Keratinocyte (primary cell): ENCODE data around the gene SIGLEC1. TPM values are rescaled to one million over a fixed set of nuclear protein-coding genes. Genes with fewer than 3 reads are reported as not detected.
A peak's percentile ranks its signal among the peaks of the same experiment; 100 is the strongest.

ENCODE experiments used
- DNase-seq: peaks from one replicate; pipeline ENCODE4 v3.0.0-alpha.2; 2011; ENCODE audit warnings: low read depth, missing footprints, low spot score
- FAIRE-seq: peaks from 2 replicates; lab custom pipeline; 2011; peaks lifted over from hg19 to GRCh38; lab: Jason Lieb, UNC
- H2AFZ ChIP-seq: 2 replicates; pipeline ENCODE4 v1.6.0; 2012; ENCODE audit warnings: low read length, control low read depth, inconsistent platforms; ENCODE audit not compliant: control insufficient read depth
- H3K27ac ChIP-seq: 2 replicates; pipeline ENCODE4 v1.5.1; 2011; ENCODE audit warnings: low read length; ENCODE audit not compliant: control insufficient read depth, insufficient read depth
- H3K27me3 ChIP-seq: 3 replicates; pipeline ENCODE4 v1.6.0; 2011; ENCODE audit warnings: low read length; ENCODE audit not compliant: control insufficient read depth, insufficient read depth; ENCODE audit errors: extremely low read depth
- H3K36me3 ChIP-seq, 2 experiments: 2 replicates in 1 of 2; 3 replicates in 1 of 2; pipeline ENCODE4 v1.5.1; 2011; ENCODE audit warnings: low read length in 2 of 2, mild to moderate bottlenecking in 1 of 2; ENCODE audit not compliant: control insufficient read depth in 2 of 2, insufficient read depth in 2 of 2; ENCODE audit errors: extremely low read depth in 1 of 2
- H3K4me1 ChIP-seq: 3 replicates; pipeline ENCODE4 v1.5.1; 2011; ENCODE audit warnings: low read length; ENCODE audit not compliant: control insufficient read depth, insufficient read depth; ENCODE audit errors: extremely low read depth
- H3K4me2 ChIP-seq: 3 replicates; pipeline ENCODE4 v1.6.0; 2011; ENCODE audit warnings: low read depth, low read length; ENCODE audit not compliant: control insufficient read depth, insufficient read depth; ENCODE audit errors: extremely low read depth
- H3K4me3 ChIP-seq, 3 experiments: fragments of 200-600 bp in 1 of 3; sonication (generic) in 1 of 3; 2 replicates in 2 of 3; 3 replicates in 1 of 3; pipeline ENCODE4 v1.5.1; 2011 to 2016; ENCODE audit warnings: low read length in 3 of 3, mild to moderate bottlenecking in 3 of 3, control low read depth in 2 of 3, inconsistent platforms in 1 of 3, low read depth in 1 of 3, mixed read lengths in 1 of 3, mixed run types in 1 of 3, moderate library complexity in 1 of 3; ENCODE audit not compliant: control insufficient read depth in 2 of 3, insufficient read depth in 2 of 3; ENCODE audit errors: extremely low read depth in 1 of 3
- H3K79me2 ChIP-seq: 2 replicates; pipeline ENCODE4 v1.6.0; 2012; ENCODE audit warnings: low read length; ENCODE audit not compliant: control insufficient read depth, insufficient read depth
- H3K9ac ChIP-seq: 3 replicates; pipeline ENCODE4 v1.6.0; 2011; ENCODE audit warnings: low read length; ENCODE audit not compliant: control insufficient read depth, insufficient read depth; ENCODE audit errors: extremely low read depth
- H3K9me1 ChIP-seq: 3 replicates; pipeline ENCODE4 v1.6.0; 2011; ENCODE audit warnings: low read length; ENCODE audit not compliant: control insufficient read depth, insufficient read depth; ENCODE audit errors: extremely low read depth
- H3K9me3 ChIP-seq: 2 replicates; pipeline ENCODE4 v1.5.1; 2012; ENCODE audit warnings: low read depth, low read length; ENCODE audit not compliant: control insufficient read depth
- H4K20me1 ChIP-seq: 3 replicates; pipeline ENCODE4 v1.6.0; 2011; ENCODE audit warnings: low read length; ENCODE audit not compliant: control insufficient read depth, insufficient read depth; ENCODE audit errors: extremely low read depth
- EZH2 ChIP-seq: IDR thresholded peaks from one replicate; pipeline ENCODE4 v1.6.1; 2012; ENCODE audit warnings: inconsistent platforms, mild to moderate bottlenecking, low read length, moderate library complexity
- dilution Hi-C: fragments of 300-500 bp; cut with MboI; formaldehyde crosslinking; loops from one replicate; pipeline ENCODE4 v1.7.0; 2020; ENCODE audit warnings: low sequenced_read_pairs; ENCODE audit not compliant: extremely low pct_ligation_motif_present
- polyA plus RNA-seq, 5 experiments: library from polyadenylated mRNA; depleted of rRNA in 3 of 5; stranded (reverse) in 3 of 5; stranded (forward) in 1 of 5; unstranded in 1 of 5; fragments of >200 nt; gene quantifications; 1 replicate in 1 of 5; 2 replicates in 3 of 5; 3 replicates in 1 of 5; pipeline versions ENCODE4 v1.2.1 to v1.2.3, GENCODE V29; 2011 to 2012; ENCODE audit warnings: missing spikeins in 2 of 5, low read depth in 1 of 5, low replicate concordance in 1 of 5
- TF ChIP-seq, protein P1 (sequence below), 3 experiments: IDR thresholded peaks in 1 of 3; conservative IDR thresholded peaks in 1 of 3; optimal IDR thresholded peaks in 1 of 3; 2 replicates in 2 of 3; 3 replicates in 1 of 3; pipeline versions ENCODE3 to v1.5.1; 2011; ENCODE audit warnings: low read length in 3 of 3, mild to moderate bottlenecking in 3 of 3, moderate library complexity in 2 of 3, control low read depth in 1 of 3, inconsistent platforms in 1 of 3; ENCODE audit not compliant: insufficient read depth in 2 of 3; ENCODE audit errors: extremely low read depth in 1 of 3

SIGLEC1 gene
- polyA plus RNA-seq, 1 donor (not counting 4 experiments of a cell fraction or from before 2014, with no cell fraction given): not detected

DNA sequence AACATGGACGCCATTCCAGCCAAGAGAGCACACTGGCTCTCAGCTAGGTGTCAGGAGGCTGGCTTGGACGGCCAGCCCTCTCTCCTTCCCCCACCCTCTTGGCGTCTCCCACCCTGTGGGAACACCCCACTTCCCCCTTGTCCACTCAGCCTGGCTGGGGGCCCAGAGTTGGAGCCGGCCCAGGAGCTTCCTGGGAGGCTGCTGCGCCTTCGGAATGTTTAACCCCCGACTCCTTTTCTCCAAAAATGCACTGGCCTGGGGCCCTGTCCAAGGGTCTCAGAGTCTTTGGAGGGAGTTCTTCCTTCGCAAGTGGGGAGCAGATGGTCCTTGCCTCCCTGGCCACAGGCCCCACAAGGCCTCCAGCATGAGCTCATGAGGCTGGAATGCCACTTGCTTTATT is 34.7 kb downstream of the SIGLEC1 start:
- H3K36me3 ChIP-seq: no peaks in the 10 kb centered on the region
- TF ChIP-seq, protein P1, sequence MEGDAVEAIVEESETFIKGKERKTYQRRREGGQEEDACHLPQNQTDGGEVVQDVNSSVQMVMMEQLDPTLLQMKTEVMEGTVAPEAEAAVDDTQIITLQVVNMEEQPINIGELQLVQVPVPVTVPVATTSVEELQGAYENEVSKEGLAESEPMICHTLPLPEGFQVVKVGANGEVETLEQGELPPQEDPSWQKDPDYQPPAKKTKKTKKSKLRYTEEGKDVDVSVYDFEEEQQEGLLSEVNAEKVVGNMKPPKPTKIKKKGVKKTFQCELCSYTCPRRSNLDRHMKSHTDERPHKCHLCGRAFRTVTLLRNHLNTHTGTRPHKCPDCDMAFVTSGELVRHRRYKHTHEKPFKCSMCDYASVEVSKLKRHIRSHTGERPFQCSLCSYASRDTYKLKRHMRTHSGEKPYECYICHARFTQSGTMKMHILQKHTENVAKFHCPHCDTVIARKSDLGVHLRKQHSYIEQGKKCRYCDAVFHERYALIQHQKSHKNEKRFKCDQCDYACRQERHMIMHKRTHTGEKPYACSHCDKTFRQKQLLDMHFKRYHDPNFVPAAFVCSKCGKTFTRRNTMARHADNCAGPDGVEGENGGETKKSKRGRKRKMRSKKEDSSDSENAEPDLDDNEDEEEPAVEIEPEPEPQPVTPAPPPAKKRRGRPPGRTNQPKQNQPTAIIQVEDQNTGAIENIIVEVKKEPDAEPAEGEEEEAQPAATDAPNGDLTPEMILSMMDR (optimal IDR thresholded peaks at IDR 0.05 in 1 of 3, IDR thresholded peaks at IDR 0.05 in 1 of 3, conservative IDR thresholded peaks at IDR 0.05 in 1 of 3; ENCODE audit: extremely low read depth in 1 of 3, insufficient read depth in 2 of 3, low read length in 3 of 3): no peak
- TF ChIP-seq EZH2: no peak
- H4K20me1 ChIP-seq: no peaks in the 10 kb centered on the region
- peaks cover 84% of the 10 kb centered on the region for H3K27me3 ChIP-seq
- no peak overlapping the region for H3K4me2 ChIP-seq
- no peak for FAIRE-seq
- H3K4me3 ChIP-seq: no peak overlapping the region
- no peaks in the 10 kb centered on the region for H3K79me2 ChIP-seq
- H3K9ac ChIP-seq: no peak overlapping the region
- H3K9me1 ChIP-seq: no peaks in the 10 kb centered on the region
- dilution Hi-C loops: no loop called here
- no peak for DNase-seq
- no peak overlapping the region for H3K27ac ChIP-seq
- no peak overlapping the region for H2AFZ ChIP-seq
- no peaks in the 10 kb centered on the region for H3K4me1 ChIP-seq
- no peaks in the 10 kb centered on the region for H3K9me3 ChIP-seq

DNA sequence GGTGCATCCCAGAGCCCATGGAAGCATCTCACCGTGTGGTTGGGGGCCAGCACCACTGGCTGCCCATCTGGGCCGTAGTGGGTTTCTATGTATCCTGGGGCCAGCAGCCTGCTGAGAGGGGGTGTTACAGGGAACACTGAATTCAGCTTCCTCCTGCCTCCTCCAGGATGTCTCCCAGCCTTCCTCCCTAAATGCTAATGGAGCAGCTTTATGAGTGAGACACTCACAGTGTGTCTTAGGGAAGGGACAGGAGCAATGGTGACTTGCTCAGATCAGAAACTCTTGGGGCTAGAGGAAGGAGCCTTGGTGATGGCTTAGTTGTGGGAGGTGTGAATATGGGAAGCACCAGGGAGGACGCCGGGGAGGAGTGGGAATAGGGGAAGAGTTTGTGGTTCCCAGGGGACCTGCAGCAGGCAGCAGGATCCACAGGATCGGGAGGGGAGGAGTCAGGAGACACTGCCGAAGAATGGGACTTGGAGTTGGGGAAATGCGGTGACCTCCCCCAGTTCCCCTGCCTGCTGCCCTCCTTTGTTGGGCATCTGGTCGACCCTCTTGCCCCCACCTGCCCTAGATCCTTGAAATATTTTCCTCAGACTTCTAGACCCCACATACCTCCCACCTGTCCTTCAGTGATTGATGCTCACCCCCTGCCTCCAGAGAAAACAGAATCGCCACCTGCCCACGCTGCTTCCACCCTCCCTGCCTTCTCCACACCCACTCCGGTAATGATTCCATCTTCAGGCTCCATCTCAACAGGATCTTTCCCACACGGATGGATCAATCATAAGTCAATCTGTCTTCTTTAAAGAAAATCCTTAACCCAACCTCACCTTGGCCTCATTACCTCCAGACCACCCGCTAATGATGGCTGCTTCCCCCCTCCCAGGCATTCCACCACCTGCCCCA is 37.2 kb downstream of the SIGLEC1 start:
- Histone ChIP-seq H3K9me1 (no peaks in the 10 kb centered on the region), H3K36me3 (no peaks in the 10 kb centered on the region), H3K27me3 (peaks cover 80% of the 10 kb centered on the region), H3K9me3 (no peaks in the 10 kb centered on the region), H3K4me1 (no peaks in the 10 kb centered on the region), H3K4me2 (no peak overlapping the region), H3K79me2 (no peaks in the 10 kb centered on the region), H2AFZ (no peak overlapping the region), H3K4me3 (no peak overlapping the region), H3K9ac (no peak overlapping the region), H3K27ac (no peak overlapping the region), H4K20me1 (no peaks in the 10 kb centered on the region)
- DNase-seq: no peak
- dilution Hi-C loops: no loop called here
- TF ChIP-seq EZH2: peak; percentile 40
- TF ChIP-seq, protein P1 (optimal IDR thresholded peaks at IDR 0.05 in 1 of 3, IDR thresholded peaks at IDR 0.05 in 1 of 3, conservative IDR thresholded peaks at IDR 0.05 in 1 of 3; ENCODE audit: extremely low read depth in 1 of 3, insufficient read depth in 2 of 3, low read length in 3 of 3): no peak
- FAIRE-seq: no peak
